Ascending aorta (tissue), 2 donors: ENCODE measurements around the gene TSC2. TPM values are rescaled to one million over a fixed set of nuclear protein-coding genes. Genes with fewer than 3 reads are reported as not detected.
A peak's percentile ranks its signal among the peaks of the same experiment; 100 is the strongest.

ENCODE experiments used
- DNase-seq, 2 donors: peaks; one replicate each; pipeline ENCODE4 v3.0.0-alpha.2; 2019; ENCODE audit warnings: low spot score in 2 of 2
- H3K27ac ChIP-seq, 2 donors: fragments of 200-600 bp; sonication (generic); one replicate each; pipeline ENCODE4 v1.5.1; 2016 to 2017; ENCODE audit warnings: mild to moderate bottlenecking in 1 of 2
- H3K27me3 ChIP-seq: fragments of 200-600 bp; sonication (generic); one replicate; pipeline ENCODE4 v1.5.1; 2017
- H3K36me3 ChIP-seq, 2 donors: fragments of 200-600 bp; sonication (generic); one replicate each; pipeline ENCODE4 v1.5.1; 2016
- H3K4me1 ChIP-seq, 2 donors: fragments of 200-600 bp; sonication (generic); one replicate each; pipeline ENCODE4 v1.5.1; 2016 to 2017; ENCODE audit warnings: mild to moderate bottlenecking in 1 of 2
- H3K4me3 ChIP-seq, 2 donors: fragments of 200-600 bp; sonication (generic); one replicate each; pipeline ENCODE4 v1.5.1; 2016 to 2017; ENCODE audit warnings: mild to moderate bottlenecking in 1 of 2
- H3K9me3 ChIP-seq, 2 donors: fragments of 200-600 bp; sonication (generic); one replicate each; pipeline ENCODE4 v1.5.1; 2016
- intact Hi-C: fragments of 100-400 bp; cut with DNase I; formaldehyde crosslinking; loops from one replicate; pipeline ENCODE4 v1.15.1; 2023
- total RNA-seq: library from RNA; depleted of rRNA; stranded (reverse); fragments of >200 nt; gene quantifications from one replicate; pipeline ENCODE4 v1.1.0, GENCODE V29; 2016
- TF ChIP-seq, protein P1 (sequence below), 3 experiments: fragments of 200-600 bp in 2 of 3; fragments of 450-650 bp in 1 of 3; sonication (generic) in 2 of 3; IDR thresholded peaks; one replicate each; pipeline ENCODE4 v1.5.1; 2016 to 2019; ENCODE audit warnings: antibody characterized with exemption in 3 of 3, mild to moderate bottlenecking in 1 of 3, moderate library complexity in 1 of 3

Gene TSC2
- total RNA-seq, 1 donor from 2014 or later, result 258 TPM

DNA sequence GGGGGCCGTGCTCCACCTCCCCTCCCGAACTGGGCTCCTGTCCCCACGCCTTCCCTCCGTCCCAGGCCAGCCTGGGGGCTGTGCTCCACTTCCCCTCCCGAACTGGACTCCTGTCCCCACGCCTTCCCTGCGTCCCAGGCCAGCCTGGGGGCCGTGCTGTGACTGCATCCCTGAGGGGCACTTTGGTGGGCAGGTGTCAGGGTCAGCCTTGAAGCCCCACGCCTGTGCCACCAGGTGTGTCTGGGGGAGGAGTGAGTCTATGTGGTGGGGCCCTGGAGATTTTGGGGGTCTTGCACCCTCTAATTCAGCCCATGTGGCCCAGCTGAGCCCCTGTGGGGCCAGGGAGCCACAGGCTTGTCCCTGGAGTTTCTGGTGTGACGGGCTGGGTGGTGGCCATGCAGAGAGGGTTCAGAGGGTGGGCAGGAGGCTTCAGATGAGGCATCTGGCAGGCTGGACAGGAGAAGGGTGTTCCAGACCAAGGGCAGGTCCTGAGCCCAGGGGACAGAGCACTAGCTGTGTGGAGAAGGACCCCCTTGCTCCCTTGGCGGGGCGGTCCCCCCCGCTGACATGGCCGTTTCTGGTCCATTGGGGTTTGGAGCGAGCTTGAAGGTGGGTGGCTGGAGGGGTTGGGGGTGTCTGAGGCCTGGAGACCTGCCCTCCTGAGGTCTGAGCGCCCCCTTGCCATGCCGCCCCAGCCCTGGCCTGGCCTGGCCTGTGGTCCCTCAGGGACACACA lies 12.9 kb upstream of the TSC2 start:
- H3K9me3 ChIP-seq, result no peaks in the 10 kb centered on the region
- peaks cover 23 to 46% of the 10 kb centered on the region in 2 donors for H3K4me1 ChIP-seq

DNA sequence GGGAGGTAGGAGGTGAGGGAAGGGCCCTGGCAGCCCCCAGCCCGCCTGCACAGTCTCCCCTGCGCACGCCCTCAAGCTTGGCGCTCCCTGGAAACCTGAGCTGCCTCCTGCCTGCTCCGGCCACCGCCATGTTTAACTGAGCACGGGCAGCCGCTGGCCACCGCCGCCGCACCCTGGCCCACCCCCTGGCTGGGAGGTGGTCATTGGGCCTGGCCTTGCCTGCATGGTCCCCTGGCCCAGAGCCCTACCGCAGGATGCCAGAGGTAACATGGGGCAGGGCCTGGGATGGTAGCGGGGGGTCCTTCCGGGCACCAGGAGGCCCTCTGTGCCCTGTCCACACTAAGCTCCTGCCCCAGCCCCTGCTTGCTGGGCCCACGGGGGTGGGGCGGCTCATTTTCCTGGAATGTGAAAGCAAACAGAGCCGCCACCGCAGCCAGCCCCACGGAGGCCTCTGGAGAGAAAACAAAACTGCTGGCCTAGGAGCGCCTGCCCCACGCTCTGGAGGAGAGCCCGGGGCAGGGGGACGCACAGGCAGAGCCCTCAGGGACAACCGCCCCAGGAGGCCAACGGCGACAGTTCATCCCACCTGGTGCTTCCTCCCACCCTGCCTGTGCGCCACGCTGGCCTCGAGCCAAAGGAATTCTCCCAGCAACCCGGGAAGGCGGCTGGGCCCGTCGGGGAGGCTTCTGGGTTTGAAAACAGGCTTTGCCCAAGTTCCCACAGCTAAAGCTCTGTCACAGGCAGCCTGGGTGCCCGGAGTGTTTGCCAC lies 12.2 kb upstream of the TSC2 start:
- intact Hi-C loops, result loop anchor here (1.0 kb wide), 2 partner anchors 9 to 12 kb away; partner anchors contain the start of genes NHERF2, NTHL1 and TSC2
- peak in 1 of 2 donors; percentile 85 for DNase-seq
- TF ChIP-seq, protein P1, sequence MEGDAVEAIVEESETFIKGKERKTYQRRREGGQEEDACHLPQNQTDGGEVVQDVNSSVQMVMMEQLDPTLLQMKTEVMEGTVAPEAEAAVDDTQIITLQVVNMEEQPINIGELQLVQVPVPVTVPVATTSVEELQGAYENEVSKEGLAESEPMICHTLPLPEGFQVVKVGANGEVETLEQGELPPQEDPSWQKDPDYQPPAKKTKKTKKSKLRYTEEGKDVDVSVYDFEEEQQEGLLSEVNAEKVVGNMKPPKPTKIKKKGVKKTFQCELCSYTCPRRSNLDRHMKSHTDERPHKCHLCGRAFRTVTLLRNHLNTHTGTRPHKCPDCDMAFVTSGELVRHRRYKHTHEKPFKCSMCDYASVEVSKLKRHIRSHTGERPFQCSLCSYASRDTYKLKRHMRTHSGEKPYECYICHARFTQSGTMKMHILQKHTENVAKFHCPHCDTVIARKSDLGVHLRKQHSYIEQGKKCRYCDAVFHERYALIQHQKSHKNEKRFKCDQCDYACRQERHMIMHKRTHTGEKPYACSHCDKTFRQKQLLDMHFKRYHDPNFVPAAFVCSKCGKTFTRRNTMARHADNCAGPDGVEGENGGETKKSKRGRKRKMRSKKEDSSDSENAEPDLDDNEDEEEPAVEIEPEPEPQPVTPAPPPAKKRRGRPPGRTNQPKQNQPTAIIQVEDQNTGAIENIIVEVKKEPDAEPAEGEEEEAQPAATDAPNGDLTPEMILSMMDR (IDR thresholded peaks at IDR 0.05), result no peak
- Histone ChIP-seq H3K4me3 (peak overlapping the region; percentile 47 to 53), H3K27ac (peak overlapping the region; percentile 83 to 96), H3K4me1 (peaks cover 23 to 46% of the 10 kb centered on the region in 2 donors), H3K9me3 (no peaks in the 10 kb centered on the region), H3K27me3 (no peaks in the 10 kb centered on the region), H3K36me3 (peaks cover 4 to 15% of the 10 kb centered on the region in 2 donors)

More for the DNA sequence above, 12.9 kb upstream of the TSC2 start:
- TF ChIP-seq, protein P1 (IDR thresholded peaks at IDR 0.05), result no peak
- intact Hi-C loops, result loop anchor here (1.0 kb wide), 2 partner anchors 9 to 12 kb away; partner anchors contain the start of genes NHERF2, NTHL1 and TSC2
- peak overlapping the region; percentile 83 to 96 for H3K27ac ChIP-seq
- peaks cover 4 to 15% of the 10 kb centered on the region in 2 donors for H3K36me3 ChIP-seq
- H3K27me3 ChIP-seq, result no peaks in the 10 kb centered on the region
- DNase-seq, result no peak
- H3K4me3 ChIP-seq, result peak overlapping the region; percentile 47 to 53

DNA sequence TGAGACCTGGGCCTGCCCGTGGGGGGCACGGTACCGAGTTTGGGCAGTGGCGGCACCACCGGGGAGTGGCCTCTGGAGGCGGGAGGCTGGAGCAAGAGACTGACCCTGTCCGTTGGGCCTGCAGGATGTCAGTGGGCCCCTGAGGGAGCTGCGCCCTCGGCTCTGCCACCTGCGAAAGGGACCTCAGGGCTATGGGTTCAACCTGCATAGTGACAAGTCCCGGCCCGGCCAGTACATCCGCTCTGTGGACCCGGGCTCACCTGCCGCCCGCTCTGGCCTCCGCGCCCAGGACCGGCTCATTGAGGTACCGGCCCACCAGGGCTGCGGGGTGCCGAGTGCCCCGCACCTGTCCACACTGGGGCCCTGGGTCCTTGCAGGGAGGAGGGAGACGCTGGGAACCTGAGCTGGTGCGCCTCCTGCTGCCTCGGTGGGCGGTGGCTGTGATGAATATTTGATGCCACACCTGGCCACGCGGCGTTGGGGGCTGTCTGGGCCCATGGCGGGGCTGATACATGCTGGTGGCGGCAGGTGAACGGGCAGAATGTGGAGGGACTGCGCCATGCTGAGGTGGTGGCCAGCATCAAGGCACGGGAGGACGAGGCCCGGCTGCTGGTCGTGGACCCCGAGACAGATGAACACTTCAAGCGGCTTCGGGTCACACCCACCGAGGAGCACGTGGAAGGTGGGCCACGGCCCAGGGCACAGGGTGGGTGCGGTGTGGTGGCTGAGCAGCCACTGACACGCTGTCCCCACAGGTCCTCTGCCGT lies 11.4 kb upstream of the TSC2 start:
- no peak for DNase-seq
- Histone ChIP-seq H3K27ac (peak overlapping the region; percentile 83 to 96), H3K27me3 (no peaks in the 10 kb centered on the region), H3K9me3 (no peaks in the 10 kb centered on the region), H3K36me3 (peaks cover 4 to 15% of the 10 kb centered on the region in 2 donors), H3K4me1 (peaks cover 23 to 46% of the 10 kb centered on the region in 2 donors), H3K4me3 (peak overlapping the region; percentile 47 to 53)
- TF ChIP-seq, protein P1 (IDR thresholded peaks at IDR 0.05), result no peak
- intact Hi-C loops, result no loop called here

DNA sequence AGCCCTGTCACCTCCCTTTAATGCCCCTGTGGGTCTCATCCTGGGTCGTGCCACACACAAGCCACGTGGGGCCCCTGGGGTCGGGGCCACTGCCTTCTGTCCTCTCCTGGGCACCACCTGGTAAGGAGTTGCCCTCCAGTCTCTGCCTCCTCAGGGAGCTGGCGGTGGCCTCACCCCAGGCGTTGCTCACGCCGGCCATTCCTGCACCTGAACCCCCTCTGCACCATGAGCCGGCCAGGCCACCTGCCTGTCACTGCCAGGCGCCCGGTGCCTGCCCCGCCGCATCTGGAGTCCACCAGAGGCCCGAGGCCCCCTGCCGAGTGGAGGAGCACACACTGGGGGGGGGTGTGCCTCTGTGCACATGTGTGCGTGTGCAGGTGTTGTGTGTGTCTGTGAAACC lies 10.7 kb upstream of the TSC2 start:
- no peak overlapping the region for H3K4me3 ChIP-seq
- no peak for DNase-seq
- peaks cover 4 to 15% of the 10 kb centered on the region in 2 donors for H3K36me3 ChIP-seq
- H3K4me1 ChIP-seq, result peaks cover 23 to 44% of the 10 kb centered on the region in 2 donors
- H3K27me3 ChIP-seq, result no peaks in the 10 kb centered on the region
- H3K27ac ChIP-seq, result peak overlapping the region; percentile 83 to 96
- intact Hi-C loops, result no loop called here
- no peaks in the 10 kb centered on the region for H3K9me3 ChIP-seq
- TF ChIP-seq, protein P1 (IDR thresholded peaks at IDR 0.05), result no peak

DNA sequence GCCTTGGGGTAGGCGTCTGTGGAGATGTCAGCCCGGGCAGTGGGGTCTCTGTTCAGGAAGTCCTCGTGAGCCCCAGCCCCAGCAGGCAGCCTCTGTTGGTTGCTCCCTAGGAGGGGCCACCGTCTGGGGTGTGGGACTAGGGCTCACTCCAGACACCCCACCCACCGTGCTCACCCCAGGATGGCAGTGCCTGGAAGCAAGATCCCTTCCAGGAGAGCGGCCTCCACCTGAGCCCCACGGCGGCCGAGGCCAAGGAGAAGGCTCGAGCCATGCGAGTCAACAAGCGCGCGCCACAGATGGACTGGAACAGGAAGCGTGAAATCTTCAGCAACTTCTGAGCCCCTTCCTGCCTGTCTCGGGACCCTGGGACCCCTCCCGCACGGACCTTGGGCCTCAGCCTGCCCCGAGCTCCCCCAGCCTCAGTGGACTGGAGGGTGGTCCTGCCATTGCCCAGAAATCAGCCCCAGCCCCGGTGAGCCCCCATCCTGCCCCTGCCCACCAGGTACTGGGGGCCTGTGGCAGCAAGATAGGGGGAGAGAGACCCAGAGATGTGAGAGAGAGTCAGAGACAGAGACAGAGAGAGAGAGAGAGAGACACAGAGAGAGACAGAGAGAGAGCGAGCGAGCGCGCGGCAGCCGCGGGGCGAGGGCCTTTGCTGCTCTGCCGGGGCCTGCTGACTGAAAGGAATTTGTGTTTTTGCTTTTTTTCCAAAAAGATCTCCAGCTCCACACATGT lies 10.0 kb upstream of the TSC2 start:
- Histone ChIP-seq H3K9me3 (no peaks in the 10 kb centered on the region), H3K36me3 (peaks cover 4 to 15% of the 10 kb centered on the region in 2 donors), H3K4me3 (no peak overlapping the region), H3K4me1 (peaks cover 20 to 37% of the 10 kb centered on the region in 2 donors), H3K27ac (peak overlapping the region; percentile 83 to 96), H3K27me3 (no peaks in the 10 kb centered on the region)
- TF ChIP-seq, protein P1 (IDR thresholded peaks at IDR 0.05), result no peak
- no peak for DNase-seq
- intact Hi-C loops, result no loop called here
